ENCODE measurements around the gene ZNF669. TPM values are rescaled to one million over a fixed set of nuclear protein-coding genes. Genes with fewer than 3 reads are reported as not detected.

ZNF669 gene
- total RNA-seq, 4 donors from 2014 or later = 4.6 to 10.5 (median 5.8) TPM

DNA sequence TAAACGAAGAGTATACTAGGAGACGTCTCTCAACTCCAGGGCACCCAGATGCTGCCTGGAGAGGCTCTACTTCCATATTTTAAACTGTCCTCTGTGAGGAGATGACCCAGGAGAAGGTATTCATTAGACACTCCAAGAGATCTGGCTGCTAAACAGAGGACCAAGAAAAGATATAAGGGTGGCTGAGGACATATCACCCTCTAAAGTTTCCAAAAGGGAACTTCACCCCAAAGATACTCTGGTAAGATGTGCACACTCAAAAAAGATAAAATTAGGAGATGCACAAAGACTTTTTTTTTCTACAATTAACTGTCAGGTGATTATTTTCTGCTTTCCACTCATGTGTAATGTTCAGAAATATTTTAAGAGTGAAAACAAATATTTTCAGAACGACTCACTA lies 26.9 kb downstream of the ZNF669 start:
- H3K36me3 ChIP-seq = no peaks in the 10 kb centered on the region
- no peak overlapping the region for H3K27ac ChIP-seq
- H3K4me1 ChIP-seq = peaks cover 16% of the 10 kb centered on the region
- TF ChIP-seq, protein P1, sequence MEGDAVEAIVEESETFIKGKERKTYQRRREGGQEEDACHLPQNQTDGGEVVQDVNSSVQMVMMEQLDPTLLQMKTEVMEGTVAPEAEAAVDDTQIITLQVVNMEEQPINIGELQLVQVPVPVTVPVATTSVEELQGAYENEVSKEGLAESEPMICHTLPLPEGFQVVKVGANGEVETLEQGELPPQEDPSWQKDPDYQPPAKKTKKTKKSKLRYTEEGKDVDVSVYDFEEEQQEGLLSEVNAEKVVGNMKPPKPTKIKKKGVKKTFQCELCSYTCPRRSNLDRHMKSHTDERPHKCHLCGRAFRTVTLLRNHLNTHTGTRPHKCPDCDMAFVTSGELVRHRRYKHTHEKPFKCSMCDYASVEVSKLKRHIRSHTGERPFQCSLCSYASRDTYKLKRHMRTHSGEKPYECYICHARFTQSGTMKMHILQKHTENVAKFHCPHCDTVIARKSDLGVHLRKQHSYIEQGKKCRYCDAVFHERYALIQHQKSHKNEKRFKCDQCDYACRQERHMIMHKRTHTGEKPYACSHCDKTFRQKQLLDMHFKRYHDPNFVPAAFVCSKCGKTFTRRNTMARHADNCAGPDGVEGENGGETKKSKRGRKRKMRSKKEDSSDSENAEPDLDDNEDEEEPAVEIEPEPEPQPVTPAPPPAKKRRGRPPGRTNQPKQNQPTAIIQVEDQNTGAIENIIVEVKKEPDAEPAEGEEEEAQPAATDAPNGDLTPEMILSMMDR (IDR thresholded peaks at IDR 0.05) = no peak
- no peak for TF ChIP-seq POLR2A (IDR thresholded peaks at IDR 0.05)
- no peak for TF ChIP-seq POLR2AphosphoS5 (IDR thresholded peaks at IDR 0.05)
- TF ChIP-seq EP300 (IDR thresholded peaks at IDR 0.05) = no peak
- H3K4me3 ChIP-seq = peak overlapping the region; percentile 75
- no peak for DNase-seq (ENCODE audit: low spot score in 2 of 2)
- no peaks in the 10 kb centered on the region for H3K9me3 ChIP-seq
- WGBS = 70% methylated on average over 3 of the region's 3 CpGs
- H3K27me3 ChIP-seq = no peaks in the 10 kb centered on the region

DNA sequence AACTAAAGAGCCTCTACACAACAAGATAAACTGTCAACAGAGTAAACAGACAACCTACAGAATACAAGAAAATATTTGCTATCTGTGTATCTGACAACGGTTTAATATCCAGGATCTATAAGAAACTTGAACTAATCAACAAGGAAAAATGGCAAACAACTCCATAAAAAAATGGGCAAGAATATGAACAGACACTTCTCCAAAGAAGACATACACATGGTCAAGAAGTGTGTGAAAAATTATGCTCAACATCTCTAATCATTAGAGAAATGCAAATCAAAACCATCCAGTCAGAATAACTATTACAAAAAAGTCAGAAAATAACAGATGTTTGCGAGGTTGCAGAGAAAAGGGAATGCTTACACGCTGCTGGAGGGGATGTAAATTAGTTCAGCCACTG lies 33.5 kb downstream of the ZNF669 start:
- Histone ChIP-seq H3K4me3 (no peak overlapping the region), H3K27ac (no peak overlapping the region), H3K4me1 (no peaks in the 10 kb centered on the region), H3K36me3 (no peaks in the 10 kb centered on the region), H3K9me3 (peaks cover 11% of the 10 kb centered on the region), H3K27me3 (no peaks in the 10 kb centered on the region)
- WGBS = 90% methylated on average over 3 of the region's 3 CpGs
- TF ChIP-seq POLR2A (IDR thresholded peaks at IDR 0.05) = no peak
- DNase-seq (ENCODE audit: low spot score in 2 of 2) = no peak

DNA sequence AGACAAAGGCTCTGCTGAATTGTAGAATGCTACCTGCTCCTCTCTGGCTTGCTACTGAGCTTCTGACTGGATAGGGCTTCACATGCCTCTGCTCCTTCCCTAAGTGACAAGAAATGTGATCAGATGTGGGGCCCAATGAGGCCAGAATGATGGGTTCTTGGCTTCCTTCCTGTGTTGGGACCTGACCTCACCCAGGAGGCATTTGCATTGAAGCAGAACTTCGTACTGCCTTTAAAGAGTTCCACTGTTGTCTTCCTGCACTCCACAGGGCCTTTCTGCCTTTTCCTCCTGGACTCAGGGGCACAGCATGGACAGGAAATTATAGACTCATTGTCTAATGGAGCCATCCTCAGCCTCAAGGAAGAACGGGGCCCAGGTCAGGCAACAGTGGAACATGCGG lies 39.9 kb downstream of the ZNF669 start:
- no peaks in the 10 kb centered on the region for H3K27me3 ChIP-seq
- TF ChIP-seq, protein P1 (IDR thresholded peaks at IDR 0.05) = no peak
- TF ChIP-seq POLR2A (IDR thresholded peaks at IDR 0.05) (no peak), POLR2AphosphoS5 (IDR thresholded peaks at IDR 0.05) (no peak), EP300 (IDR thresholded peaks at IDR 0.05) (no peak)
- 88% methylated on average over 3 of the region's 3 CpGs for WGBS
- H3K36me3 ChIP-seq = no peaks in the 10 kb centered on the region
- H3K9me3 ChIP-seq = no peaks in the 10 kb centered on the region
- H3K4me3 ChIP-seq = no peak overlapping the region
- H3K27ac ChIP-seq = no peak overlapping the region
- no peaks in the 10 kb centered on the region for H3K4me1 ChIP-seq
- DNase-seq (ENCODE audit: low spot score in 2 of 2) = no peak

DNA sequence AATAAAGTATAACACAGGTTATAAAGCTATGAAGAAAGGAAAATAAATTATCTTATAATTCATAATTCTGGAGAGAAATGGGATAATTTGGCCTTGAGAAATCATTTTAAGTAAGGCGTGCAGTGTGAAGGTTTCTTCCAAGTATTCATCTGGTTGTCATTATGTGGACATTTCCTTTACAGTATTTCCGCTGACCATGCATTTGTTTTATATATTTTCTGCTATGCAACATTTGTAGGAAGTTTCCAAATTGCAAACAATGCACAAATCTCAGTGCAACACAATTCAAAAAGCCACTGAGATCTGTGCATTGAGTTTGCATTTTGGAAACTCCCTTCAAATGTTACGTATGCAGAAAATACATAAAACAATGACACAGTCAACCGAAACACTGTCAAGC lies 43.4 kb downstream of the ZNF669 start:
- TF ChIP-seq POLR2A (IDR thresholded peaks at IDR 0.05) (no peak), POLR2AphosphoS5 (IDR thresholded peaks at IDR 0.05) (no peak), EP300 (IDR thresholded peaks at IDR 0.05) (no peak)
- TF ChIP-seq, protein P1 (IDR thresholded peaks at IDR 0.05) = no peak
- H3K9me3 ChIP-seq = peaks cover 13% of the 10 kb centered on the region
- no peaks in the 10 kb centered on the region for H3K27me3 ChIP-seq
- WGBS = 90% methylated on average over 4 of the region's 4 CpGs
- no peak overlapping the region for H3K27ac ChIP-seq
- no peaks in the 10 kb centered on the region for H3K36me3 ChIP-seq
- no peak for DNase-seq (ENCODE audit: low spot score in 2 of 2)
- H3K4me3 ChIP-seq = no peak overlapping the region
- H3K4me1 ChIP-seq = no peaks in the 10 kb centered on the region

DNA sequence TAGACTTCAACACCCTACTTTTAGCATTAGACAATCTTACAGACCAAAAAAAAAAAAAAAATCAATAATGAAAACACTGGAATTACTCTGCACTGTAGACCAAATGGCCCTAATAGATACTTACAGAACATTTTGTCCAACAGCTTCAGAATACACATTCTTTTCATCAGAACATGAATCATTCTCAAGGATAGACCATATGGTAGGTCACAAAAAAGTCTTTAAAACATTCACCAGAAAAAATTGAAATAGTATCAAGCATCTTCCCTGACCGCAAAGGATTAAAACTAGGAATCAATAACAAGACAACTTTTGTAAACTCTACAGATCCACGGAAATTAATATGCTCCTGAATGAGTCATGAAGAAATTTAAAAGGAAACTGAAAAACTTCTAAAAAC lies 48.1 kb downstream of the ZNF669 start:
- Histone ChIP-seq H3K36me3 (no peaks in the 10 kb centered on the region), H3K4me3 (no peak overlapping the region), H3K9me3 (peaks cover 25% of the 10 kb centered on the region), H3K27ac (no peak overlapping the region), H3K27me3 (no peaks in the 10 kb centered on the region), H3K4me1 (no peaks in the 10 kb centered on the region)
- WGBS = 95% methylated on average over 2 of the region's 2 CpGs
- TF ChIP-seq, protein P1 (IDR thresholded peaks at IDR 0.05) = no peak
- TF ChIP-seq POLR2A (IDR thresholded peaks at IDR 0.05) = no peak
- TF ChIP-seq POLR2AphosphoS5 (IDR thresholded peaks at IDR 0.05) = no peak
- TF ChIP-seq EP300 (IDR thresholded peaks at IDR 0.05) = no peak
- DNase-seq (ENCODE audit: low spot score in 2 of 2) = no peak

DNA sequence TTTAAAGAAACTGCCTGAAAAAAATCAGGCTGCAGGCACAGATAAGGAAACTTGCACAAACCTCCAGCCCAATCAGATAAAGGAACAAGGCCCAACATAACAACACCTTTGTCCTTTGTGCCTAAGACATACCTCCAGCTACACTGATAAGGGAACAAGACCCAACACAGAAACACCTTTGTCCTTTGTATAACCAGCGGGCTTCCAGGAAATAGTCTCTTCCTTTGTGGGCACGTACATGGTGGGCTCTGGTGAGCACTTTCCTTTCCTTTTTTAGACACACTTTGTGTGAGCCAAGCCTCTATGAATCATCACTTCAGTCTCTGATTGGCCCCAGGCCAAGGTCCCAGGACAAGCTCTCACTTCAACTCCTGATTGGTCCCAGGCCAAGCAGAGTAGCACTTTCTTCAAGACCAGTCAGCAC lies 49.2 kb downstream of the ZNF669 start:
- TF ChIP-seq EP300 (IDR thresholded peaks at IDR 0.05) (no peak), POLR2A (IDR thresholded peaks at IDR 0.05) (no peak), POLR2AphosphoS5 (IDR thresholded peaks at IDR 0.05) (no peak)
- TF ChIP-seq, protein P1 (IDR thresholded peaks at IDR 0.05) = no peak
- DNase-seq (ENCODE audit: low spot score in 2 of 2) = no peak
- Histone ChIP-seq H3K27me3 (no peaks in the 10 kb centered on the region), H3K9me3 (peaks cover 25% of the 10 kb centered on the region), H3K36me3 (no peaks in the 10 kb centered on the region), H3K4me1 (no peaks in the 10 kb centered on the region), H3K27ac (no peak overlapping the region), H3K4me3 (no peak overlapping the region)
- WGBS = 69% methylated on average over 2 of the region's 2 CpGs
